DMS153 treated with DMSO at 0.1 percent for 48 hours (cell line): ENCODE results near the gene RUNX1.

Source experiments
- DNase-seq: peaks from one replicate; lab custom pipeline; 2025; ENCODE audit not compliant: unreplicated experiment; lab: John Stamatoyannopoulos, UW

RUNX1 gene

GRCh38 chr21:34861258-34861657, 187.8 kb downstream of the RUNX1 start:
- no peak for DNase-seq

GRCh38 chr21:34859976-34860653, 189.0 kb downstream of the RUNX1 start:
- no peak for DNase-seq

GRCh38 chr21:34858559-34858958, 190.5 kb downstream of the RUNX1 start:
- DNase-seq: no peak

GRCh38 chr21:34857874-34858273, 191.2 kb downstream of the RUNX1 start:
- no peak for DNase-seq

GRCh38 chr21:34857122-34857713, 191.9 kb downstream of the RUNX1 start:
- DNase-seq: no peak

- DNase-seq: no peak
Observed at GRCh38 chr21:34852448-34852847, 196.7 kb downstream of the RUNX1 start.

- no peak for DNase-seq
Observed at GRCh38 chr21:34850166-34850690, 198.9 kb downstream of the RUNX1 start.

- DNase-seq: no peak
Observed at GRCh38 chr21:34846601-34847112, 202.4 kb downstream of the RUNX1 start.

GRCh38 chr21:34845521-34846451, 203.3 kb downstream of the RUNX1 start:
- DNase-seq: peak; percentile 16

- DNase-seq: no peak
Observed at GRCh38 chr21:34844924-34845238, 204.2 kb downstream of the RUNX1 start.

- DNase-seq: peak; percentile 24
Observed at GRCh38 chr21:34844013-34844923, 204.8 kb downstream of the RUNX1 start.

- DNase-seq: no peak
Observed at GRCh38 chr21:34843562-34843961, 205.5 kb downstream of the RUNX1 start.

GRCh38 chr21:34841154-34841553, 207.9 kb downstream of the RUNX1 start:
- no peak for DNase-seq

GRCh38 chr21:34840693-34841092, 208.4 kb downstream of the RUNX1 start:
- DNase-seq: no peak

GRCh38 chr21:34838956-34839820, 209.9 kb downstream of the RUNX1 start:
- DNase-seq: no peak

- DNase-seq: no peak
Observed at GRCh38 chr21:34836933-34837505, 212.1 kb downstream of the RUNX1 start.

GRCh38 chr21:34836103-34836932, 212.8 kb downstream of the RUNX1 start:
- DNase-seq: no peak

GRCh38 chr21:34835526-34835925, 213.6 kb downstream of the RUNX1 start:
- DNase-seq: no peak
